GM12892 (cell line): ENCODE data around the gene CACNA1C. TPM values are rescaled to one million over a fixed set of nuclear protein-coding genes. Genes with fewer than 3 reads are reported as not detected.

Source experiments
- DNase-seq: peaks from one replicate; pipeline ENCODE4 v3.0.0; 2011; ENCODE audit not compliant: insufficient read length
- FAIRE-seq: peaks from 2 replicates; lab custom pipeline; 2011; peaks lifted over from hg19 to GRCh38; lab: Jason Lieb, UNC
- POLR2A ChIP-seq: IDR thresholded peaks from 2 replicates; pipeline ENCODE4 v1.6.1; 2011; ENCODE audit warnings: low read depth, low read length, control low read depth
- POLR2AphosphoS5 ChIP-seq: IDR thresholded peaks from 2 replicates; pipeline ENCODE4 v1.6.1; 2011; ENCODE audit warnings: low read depth, low read length, control low read depth
- TAF1 ChIP-seq: IDR thresholded peaks from 2 replicates; pipeline ENCODE4 v1.6.1; 2011; ENCODE audit warnings: low read depth, mild to moderate bottlenecking, control low read depth, low read length, borderline replicate concordance
- polyA plus RNA-seq: library from polyadenylated mRNA; unstranded; fragments of >200 nt; gene quantifications from one replicate; pipeline ENCODE4 v1.2.1, GENCODE V29; 2012; ENCODE audit warnings: missing spikeins, inconsistent platforms; ENCODE audit not compliant: missing spikeins

The CACNA1C gene
- 0.04 TPM for polyA plus RNA-seq

DNA sequence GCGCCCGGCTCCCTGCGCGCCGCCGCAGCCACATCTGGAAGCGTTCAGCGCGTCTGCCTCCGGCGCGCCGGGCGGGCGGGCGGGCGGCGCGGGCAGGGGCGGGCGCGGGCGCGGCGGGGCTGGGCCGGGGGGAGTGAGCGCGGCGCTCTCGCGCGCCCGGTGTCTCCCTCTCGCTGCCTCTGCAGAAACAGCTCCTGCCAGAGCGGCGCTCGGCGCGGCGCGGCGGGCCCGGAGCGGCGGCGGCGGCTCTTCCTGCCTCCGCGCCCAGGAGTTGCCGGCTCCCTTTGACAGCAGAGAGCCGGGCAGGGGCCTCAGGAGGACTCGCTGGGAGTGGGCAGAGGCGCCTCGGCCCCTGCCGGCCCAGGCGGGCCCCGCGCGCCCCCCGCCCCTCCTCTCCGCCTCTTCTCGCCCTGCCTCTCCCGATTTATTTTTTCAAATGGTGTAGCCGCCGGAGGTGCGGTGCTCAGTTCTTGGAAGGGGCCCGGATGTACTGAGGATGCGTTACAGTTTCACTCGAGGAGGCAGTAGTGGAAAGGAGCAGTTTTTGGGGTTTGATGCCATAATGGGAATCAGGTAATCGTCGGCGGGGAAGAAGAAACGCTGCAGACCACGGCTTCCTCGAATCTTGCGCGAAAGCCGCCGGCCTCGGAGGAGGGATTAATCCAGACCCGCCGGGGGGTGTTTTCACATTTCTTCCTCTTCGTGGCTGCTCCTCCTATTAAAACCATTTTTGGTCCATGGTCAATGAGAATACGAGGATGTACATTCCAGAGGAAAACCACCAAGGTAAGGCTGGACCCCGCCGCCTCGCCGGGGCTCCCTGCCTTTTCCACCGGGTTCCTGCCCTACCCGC is at the start of gene CACNA1C:
CACNA1C (plus strand) TSS at position 162 of the 853 bp plus-strand sequence; CDS start at position 738, 576 bp downstream.
- FAIRE-seq = no peak
- no peak for TF ChIP-seq TAF1
- no peak for TF ChIP-seq POLR2AphosphoS5
- TF ChIP-seq POLR2A = no peak
- DNase-seq = no peak

DNA sequence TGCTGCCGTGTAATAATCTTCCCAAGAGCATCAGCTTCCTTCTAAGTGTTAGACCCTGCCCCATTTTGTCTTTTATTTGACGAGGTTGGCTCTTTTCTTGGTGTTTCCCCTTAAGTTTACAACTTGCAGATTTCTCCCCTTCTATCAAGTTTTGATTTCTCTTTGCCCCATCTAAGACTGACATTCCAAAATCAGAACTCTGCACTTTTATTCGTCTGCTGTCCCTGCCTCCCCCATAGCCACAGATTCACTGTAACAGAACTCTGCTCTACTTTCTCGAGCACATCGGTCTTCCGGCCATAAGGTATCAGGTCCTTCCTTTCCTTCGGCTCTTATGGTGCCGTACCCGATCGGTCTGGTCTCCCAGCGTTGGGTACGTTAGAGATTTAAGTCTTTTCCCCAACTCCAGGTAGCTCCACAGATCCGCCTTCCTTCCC is 49.1 kb upstream of the CACNA1C start:
- TF ChIP-seq POLR2AphosphoS5 (no peak), POLR2A (no peak), TAF1 (no peak)
- DNase-seq (no peak), FAIRE-seq (no peak)

DNA sequence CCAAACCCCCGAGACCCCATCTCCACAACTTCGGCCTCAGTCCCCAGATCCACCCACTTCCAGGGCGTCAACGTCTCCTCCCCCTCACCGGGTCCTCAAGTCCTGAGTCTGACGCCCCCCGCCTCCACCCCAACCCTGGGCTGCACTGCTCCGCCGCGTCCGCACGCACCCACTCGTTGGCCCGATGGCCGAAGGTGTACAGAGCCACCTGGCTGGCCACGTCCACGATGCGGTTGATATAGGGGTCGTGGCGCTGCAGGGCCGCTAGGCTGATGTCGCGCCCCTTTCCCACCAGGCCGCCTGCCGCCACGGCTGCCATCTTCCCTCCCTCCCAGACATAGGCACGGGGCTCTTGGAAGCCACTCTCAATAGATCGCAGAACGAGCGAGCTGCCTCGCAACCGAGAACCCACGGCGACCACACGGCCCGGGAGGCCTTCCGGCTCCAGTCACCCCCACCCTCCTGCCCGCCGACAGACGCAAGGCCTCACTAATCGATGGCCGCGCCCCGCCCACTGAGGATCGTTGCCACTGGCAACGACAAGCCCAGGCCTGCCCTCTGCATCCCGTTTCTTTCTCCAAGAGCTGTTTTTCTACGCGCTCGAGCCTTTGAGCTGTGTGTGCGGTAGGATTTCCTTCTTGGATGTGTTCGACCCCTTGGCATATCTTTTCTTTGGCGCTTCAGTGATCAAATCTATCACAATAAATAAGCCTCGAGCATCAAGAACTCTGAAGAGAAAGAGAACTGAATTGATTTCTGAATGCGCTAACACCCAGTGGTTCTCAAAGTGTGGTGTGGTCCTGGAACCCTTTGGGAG is 48.5 kb upstream of the CACNA1C start, which contains the start of gene DCP1B:
DCP1B (minus strand) TSS at position 345 of the 817 bp plus-strand sequence; CDS start at position 319, 26 bp downstream.
- FAIRE-seq = peak; percentile 100
- TF ChIP-seq TAF1 = peak; percentile 70
- TF ChIP-seq POLR2A = peak; percentile 92
- peak; percentile 80 for TF ChIP-seq POLR2AphosphoS5
- peak; percentile 80 for DNase-seq

DNA sequence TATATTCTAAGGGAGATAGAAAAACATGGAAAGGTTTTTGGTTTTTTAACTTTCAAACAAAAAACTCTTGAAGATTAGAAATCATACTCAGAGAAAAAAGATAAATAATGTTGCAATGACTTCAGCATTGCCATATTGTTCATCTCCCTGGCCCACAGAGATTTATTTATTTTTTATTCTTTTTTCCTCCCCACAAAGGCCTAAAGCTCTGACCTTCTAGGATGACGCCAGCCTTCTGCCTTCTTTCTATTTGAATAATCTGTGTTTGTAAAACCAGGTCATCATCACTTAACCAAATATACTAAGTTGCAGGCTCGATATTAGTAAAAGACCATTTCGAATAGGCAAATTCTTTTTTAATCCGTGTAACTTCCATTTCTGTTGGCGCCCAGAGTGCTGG is 44.1 kb upstream of the CACNA1C start:
- no peak for FAIRE-seq
- DNase-seq = no peak
- TF ChIP-seq TAF1 (no peak), POLR2A (no peak), POLR2AphosphoS5 (no peak)

DNA sequence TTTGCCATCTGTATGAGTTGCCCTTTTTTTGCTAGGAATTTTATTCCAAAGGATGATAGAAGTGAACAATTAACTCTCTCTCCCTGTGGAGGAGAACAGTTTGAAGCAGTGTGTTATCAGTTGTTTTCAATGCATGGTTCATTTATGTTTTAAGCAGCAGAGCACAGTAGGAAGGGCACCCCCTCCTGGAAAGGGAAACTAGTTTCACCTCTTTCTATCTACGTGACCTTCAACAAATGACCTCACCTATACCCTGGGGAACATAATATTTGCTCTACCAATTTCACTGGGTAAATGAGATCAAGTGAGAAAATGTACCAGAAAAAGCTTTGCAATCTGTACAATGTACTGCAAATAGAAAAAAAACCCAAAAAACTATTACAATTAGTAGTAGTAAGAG is 43.2 kb upstream of the CACNA1C start:
- FAIRE-seq (no peak), DNase-seq (no peak)
- TF ChIP-seq TAF1 (no peak), POLR2A (no peak), POLR2AphosphoS5 (no peak)

DNA sequence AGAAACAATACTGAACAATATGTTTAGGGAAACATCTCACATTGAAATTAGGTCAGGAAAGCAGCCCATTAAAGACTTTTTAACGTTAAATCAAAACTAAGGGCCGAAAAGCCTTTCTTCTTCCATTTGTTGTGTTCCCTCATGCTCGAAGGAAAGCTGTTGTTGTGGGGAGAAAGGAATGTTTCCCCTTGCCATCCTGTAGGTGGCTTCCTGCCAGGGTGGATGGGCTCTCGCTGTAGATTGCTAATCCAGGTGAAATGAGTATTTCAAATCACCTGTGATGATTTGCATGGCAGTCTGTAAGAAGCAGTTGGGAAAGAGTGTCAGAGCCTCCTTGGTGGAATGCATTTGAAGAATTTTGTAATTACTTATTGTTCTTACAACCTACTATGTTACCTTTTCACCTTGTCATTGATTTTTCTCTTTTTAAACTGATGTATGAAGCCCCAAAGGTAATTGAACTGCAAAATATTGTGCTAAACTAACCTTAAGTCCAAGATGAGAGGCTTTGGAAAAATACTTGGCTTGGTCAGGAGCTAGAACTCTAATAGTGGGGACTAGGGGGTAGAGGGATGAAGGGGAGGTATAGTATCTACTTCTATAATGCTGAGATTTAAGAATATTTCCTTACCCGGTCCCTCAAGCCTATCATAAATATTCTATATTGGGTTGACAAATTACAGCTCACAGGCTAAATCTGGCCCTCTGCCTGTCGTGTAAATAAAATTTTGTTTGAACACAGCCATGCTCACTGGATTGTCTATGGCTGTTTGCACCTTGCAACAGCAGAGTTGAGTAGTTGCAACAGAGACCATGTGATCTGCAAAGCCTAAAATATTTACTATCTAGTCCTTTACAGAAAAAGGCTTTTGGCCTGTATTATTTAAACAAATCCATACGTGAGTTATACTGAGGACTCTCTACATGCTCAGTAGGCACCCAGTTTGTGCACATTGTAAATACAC is 40.9 kb upstream of the CACNA1C start:
- TF ChIP-seq POLR2A (no peak), TAF1 (no peak), POLR2AphosphoS5 (no peak)
- DNase-seq (no peak), FAIRE-seq (no peak)

DNA sequence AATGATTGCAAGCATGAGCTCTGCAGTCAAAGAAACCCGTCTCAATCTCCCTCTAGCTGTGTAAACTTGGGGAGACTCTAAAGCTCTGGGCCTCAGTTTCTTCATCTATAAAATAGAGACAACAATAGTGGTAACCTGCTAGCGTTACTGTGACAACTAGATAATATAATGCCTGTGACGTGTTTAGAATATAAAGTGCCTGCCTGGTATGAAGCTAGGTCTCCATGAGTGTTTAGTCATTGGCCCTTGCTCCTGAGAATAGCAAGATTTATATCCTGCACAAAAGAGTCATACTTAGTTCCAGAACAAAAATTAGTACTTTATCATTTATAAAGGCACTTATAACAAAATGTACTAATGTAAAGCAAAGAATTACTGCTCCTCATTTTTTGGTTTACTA is 39.7 kb upstream of the CACNA1C start:
- TF ChIP-seq POLR2A (no peak), POLR2AphosphoS5 (no peak), TAF1 (no peak)
- FAIRE-seq (no peak), DNase-seq (no peak)

DNA sequence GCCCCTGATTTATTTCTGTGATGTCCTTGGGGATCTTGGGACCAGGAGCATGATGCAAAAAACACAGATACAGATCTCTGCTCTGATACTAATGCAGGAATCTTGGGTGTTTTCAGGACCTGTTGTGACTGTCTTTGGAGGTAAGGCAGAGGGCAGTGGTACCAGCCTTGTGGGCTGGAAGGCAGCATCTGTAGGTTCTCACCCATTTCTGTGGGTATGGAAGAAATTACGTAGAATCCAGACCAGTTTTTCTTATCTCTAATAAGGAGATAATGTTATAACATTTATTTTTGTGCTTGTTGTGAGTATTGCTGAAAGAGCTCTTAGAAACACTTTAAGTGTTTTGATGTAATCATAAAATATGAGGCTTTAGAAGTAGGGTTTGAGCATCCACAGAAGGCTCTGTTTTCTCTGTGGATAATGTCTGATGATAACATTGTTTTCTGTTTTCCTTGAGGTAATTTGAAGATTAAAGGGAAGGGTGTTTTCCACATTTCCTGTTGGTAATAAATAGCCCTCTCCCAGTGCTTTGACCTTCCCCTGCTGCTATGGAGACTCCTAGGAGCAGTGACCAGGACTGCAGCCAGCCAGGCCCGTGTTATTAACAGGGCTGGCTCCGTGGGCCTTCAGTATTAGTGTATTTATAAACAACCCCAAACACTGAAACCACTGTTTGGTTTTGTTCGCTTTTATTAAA is 39.1 kb upstream of the CACNA1C start:
- no peak for DNase-seq
- TF ChIP-seq POLR2A (no peak), TAF1 (no peak), POLR2AphosphoS5 (no peak)
- no peak for FAIRE-seq

DNA sequence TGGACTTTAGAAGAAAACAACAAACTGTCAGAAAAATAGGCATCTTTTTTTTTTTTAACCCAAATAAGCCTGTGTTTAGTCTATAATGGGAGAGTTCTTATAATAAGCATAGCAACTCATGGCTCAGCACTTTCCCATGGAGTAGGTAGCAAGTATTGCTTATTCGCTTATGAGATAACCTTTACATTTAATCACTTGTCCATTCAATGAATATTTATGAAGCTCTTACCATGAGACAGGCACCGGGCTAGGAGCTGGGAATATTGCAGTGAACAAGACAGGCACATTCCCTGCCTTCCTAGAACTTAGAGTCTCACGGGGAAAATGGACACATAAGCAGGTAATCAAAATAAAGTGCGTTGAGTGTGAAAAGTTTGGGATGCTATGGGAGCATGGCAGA is 38.6 kb upstream of the CACNA1C start:
- no peak for FAIRE-seq
- no peak for DNase-seq
- no peak for TF ChIP-seq POLR2AphosphoS5
- no peak for TF ChIP-seq TAF1
- no peak for TF ChIP-seq POLR2A

DNA sequence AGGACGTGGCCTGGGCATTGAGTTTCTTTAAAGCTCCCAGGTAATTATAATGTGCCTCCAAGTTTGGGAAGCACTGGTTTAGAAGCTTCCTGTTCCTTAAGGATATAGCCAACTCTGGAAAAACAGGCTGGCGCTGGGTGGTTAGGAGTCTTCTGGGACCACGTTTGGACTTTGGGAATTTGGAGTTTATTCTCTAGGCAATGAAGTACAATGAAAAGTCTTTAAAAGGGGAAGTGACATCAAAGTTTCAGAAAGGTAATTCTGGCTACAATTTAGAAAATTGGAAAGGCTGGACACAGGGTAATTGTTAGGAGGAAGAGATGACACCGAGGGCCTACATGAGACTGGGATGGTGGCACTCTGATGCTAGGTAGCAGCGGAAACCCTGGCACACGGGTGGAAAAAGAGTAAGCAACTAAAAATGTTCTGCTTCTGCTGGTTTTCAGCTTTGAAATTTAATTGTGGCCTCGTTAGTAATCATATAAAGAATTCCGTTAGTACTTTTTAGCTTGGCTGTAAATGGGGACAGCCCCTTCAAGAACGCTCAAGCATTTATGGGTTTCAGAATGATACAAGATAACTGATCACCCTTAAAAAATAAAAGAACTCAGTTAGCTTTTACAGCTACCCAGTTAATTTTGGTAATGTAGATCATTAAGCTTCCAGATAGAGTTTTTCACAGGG is 35.8 kb upstream of the CACNA1C start:
- DNase-seq = no peak
- no peak for TF ChIP-seq POLR2A
- TF ChIP-seq TAF1 = no peak
- TF ChIP-seq POLR2AphosphoS5 = no peak
- FAIRE-seq = no peak
